ENCODE data around the gene TBL1X.

Gene TBL1X

GRCh38 chrX:9781941-9782340 lies 317.1 kb downstream of the TBL1X start:
- no peak for DNase-seq

DNA sequence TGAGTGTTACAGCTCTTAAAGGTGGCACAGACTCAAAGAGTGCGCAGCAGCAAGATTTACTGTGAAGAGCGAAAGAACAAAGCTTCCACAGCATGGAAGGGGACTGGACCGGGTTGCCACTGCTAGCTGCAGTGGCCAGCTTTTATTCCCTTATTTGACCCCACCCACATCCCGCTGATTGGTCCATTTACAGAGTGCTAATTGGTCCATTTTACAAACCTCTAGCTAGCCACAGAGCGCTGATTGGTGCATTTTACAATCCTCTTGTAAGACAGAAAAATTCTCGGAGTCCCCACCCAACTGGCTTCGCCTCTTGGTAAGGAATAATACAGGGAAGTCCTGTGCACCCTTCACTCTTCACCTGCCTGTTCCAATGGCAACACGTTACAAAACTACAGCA lies 319.5 kb downstream of the TBL1X start:
- no peak for DNase-seq

GRCh38 chrX:9785254-9785943 lies 320.5 kb downstream of the TBL1X start:
- no peak for DNase-seq

- no peak for DNase-seq
These were observed 321.3 kb downstream of the TBL1X start, which contains the start of gene SHROOM2 for GRCh38 chrX:9785944-9786797. Gene SHROOM2 (plus strand): TSS chrX:9786429. CDS start chrX:9786546, 117 bp downstream.

DNA sequence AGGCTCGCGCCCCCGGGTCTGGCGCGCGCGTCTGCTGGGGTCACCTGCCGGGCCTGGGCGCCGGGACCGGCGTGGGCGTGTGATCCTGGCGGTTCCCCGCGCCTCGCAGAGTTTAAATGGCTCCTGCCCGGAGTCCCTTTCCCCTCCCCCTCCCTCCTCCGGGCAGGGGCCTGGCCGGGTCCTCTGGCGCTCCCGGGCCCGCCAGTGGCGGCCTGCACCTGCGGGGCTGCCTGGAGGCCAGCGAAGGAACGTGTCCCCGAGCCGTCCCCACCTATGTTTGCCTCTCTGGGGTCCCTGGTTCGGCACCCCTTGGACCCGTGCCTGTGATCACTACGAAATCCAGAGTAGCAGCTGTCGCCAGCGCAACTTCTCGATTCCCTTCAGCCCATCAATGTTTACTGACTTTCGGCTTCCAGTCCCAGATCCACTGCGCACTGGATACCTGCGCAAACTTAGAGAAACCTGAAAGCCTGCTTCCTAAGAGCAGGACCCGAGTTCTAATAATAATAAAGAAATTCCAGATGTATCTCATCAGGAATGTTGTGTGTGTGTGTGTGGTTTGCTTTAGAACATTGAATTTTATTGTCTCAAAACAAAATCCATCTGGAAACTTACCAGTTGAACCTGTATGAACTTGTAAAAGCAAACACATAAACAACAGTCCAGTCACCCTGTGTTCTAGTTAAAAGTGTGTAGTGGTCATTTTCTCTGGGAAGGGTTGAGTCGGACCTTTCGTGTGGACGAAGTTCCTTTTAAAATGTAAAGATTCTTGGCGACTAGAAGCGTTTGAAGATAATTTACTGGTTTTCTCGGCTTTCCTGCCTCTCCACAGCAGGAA lies 322.2 kb downstream of the TBL1X start:
- DNase-seq, result no peak

DNA sequence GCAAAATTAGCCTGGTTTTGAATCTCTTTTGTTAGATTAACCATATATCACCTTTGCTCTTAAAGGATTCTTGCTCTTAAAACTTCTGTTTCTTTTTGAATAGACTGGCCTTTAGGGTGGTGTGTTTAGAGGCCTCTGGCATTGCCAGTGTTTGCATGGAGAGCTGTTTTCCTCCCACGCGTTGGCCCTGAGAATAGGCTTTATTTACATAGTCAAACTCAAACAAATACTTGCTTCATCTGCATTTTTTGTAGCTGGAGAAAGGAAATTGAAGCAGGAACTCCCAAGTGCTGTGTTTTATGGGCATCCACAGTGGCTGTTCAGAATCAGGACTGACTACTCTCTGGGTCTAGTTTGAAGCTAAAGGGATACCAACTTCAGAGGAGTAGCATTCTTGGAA lies 324.1 kb downstream of the TBL1X start:
- DNase-seq, result no peak

DNA sequence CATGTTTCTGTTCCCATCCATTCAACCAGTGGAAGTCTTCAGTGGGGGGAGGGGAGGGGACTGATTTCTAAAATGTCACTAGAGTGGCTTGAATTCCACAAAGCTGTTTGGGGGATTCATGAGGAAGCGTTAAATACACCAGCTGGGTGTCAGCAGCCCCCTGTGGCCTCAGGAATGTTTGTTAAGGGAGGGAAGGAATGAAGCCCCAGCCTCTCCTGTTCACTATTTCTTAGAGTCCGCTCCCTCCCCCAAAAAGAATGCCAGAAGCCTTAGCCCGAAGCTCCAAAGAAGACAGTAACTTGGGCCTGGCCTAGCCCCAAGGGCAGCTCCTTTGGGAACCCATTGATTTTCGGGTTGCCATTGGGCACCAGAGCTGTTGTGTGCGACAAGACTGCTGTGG lies 324.7 kb downstream of the TBL1X start:
- no peak for DNase-seq

All from amniotic stem cell (primary cell).